NCI-H2029 (cell line): ENCODE results near the gene TRMT112.

Source experiments
- DNase-seq: peaks from one replicate; lab custom pipeline; 2025; lab: John Stamatoyannopoulos, UW

TRMT112 gene

GRCh38 chr11:64291752-64292459 is 25.5 kb downstream of the TRMT112 start:
- no peak for DNase-seq

DNA sequence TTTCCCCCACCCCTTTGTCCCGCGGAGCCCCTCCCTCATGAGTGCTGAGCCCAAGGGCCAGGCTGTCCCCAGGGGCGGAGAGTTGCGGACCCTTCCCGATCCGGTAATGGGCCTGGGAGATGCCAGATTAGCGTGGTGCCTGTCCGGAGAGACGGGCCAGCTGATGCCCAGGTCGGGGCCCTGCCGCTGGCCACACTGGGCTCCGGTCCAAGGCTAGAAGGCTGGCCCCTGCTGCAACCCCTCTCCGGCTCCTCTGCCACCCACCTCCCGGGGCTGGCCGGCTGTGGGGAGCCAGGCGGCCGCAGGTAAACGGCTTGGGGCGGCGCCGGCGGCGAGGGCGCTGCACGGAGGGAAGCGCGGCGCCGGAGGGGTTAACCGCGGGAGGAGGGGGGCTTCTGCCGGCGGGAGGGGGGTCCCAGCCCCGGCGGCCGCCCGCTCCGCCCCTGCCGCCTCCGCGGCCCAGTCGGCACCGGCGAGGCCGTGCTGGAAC is 26.1 kb downstream of the TRMT112 start, which contains the start of gene KCNK4:
Gene KCNK4 (plus strand): TSS at position 41 of the 490 bp plus-strand sequence. CDS start 1,717 bp downstream, outside the sequence.
- DNase-seq = no peak

- no peak for DNase-seq
Observed at GRCh38 chr11:64290352-64291261, 26.8 kb downstream of the TRMT112 start.

- no peak for DNase-seq
Observed at GRCh38 chr11:64289002-64289564, 28.3 kb downstream of the TRMT112 start.

DNA sequence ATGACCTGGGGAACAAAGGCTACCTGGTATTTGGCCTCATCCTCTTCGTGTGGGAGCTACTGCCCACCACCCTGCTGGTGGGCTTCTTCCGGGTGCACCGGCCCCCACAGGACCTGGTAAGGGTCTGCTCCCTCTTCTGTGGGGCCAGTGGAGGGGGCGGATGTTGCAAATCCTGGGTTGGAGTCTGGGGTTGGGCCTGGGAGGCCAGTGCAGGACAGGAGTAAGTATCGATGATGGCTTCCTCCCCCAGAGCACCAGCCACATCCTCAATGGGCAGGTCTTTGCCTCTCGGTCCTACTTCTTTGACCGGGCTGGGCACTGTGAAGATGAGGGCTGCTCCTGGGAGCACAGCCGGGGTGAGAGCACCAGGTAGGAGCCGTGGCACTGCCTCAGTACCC is 29.0 kb downstream of the TRMT112 start:
- no peak for DNase-seq

GRCh38 chr11:64287676-64288352 is 29.5 kb downstream of the TRMT112 start:
- DNase-seq = no peak

DNA sequence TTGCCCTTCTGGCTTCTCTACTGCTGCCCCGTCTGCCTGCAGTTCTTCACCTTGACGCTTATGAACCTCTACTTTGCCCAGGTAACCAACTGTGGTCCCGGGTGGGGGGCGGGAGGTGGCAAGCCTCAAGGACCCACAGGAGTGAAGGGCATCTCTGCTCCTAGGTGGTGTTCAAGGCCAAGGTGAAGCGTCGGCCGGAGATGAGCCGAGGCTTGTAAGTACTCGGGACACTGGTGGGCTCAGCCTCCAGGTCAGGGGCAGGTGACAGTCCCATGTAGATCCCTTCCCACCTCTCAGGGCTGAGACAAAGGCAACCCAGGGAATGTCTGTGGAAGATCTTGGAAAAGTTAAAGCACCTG is 30.6 kb downstream of the TRMT112 start:
- no peak for DNase-seq

DNA sequence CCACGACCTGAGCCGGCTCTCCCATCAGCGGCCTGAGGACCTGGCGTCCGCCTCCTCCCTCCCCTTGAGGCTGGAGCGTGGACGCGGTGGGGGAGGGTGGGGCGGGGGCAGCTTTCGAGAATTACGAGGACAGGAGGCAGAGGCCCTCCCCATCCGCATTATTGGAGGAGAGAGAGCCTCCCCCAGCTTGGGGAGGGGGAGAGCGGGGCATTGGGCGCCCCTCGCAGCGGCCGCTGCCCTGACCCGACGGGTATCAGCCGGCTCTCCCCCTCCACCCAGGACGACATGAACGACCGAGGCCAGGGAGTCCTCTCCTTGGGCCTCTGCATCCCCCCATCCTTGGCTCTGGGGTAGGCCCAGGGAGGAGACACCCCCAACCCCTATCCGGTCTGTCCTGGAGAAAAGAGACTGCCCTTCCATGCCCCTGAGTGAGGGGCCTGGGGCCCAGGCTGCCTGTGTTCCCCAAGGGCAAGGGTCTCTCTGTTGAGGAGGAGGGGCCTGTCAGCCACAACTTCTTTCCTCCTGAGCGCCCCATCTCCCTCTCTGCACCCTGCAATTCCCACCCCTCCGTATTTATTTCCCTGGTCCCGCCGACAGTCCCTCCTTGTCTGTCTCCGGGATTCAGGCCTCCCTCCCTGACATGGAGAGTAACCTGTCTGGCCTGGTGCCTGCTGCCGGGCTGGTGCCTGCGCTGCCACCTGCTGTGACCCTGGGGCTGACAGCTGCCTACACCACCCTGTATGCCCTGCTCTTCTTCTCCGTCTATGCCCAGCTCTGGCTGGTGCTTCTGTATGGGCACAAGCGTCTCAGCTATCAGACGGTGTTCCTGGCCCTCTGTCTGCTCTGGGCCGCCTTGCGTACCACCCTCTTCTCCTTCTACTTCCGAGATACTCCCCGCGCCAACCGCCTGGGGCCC is 31.2 kb downstream of the TRMT112 start:
- peak; percentile 54 for DNase-seq

DNA sequence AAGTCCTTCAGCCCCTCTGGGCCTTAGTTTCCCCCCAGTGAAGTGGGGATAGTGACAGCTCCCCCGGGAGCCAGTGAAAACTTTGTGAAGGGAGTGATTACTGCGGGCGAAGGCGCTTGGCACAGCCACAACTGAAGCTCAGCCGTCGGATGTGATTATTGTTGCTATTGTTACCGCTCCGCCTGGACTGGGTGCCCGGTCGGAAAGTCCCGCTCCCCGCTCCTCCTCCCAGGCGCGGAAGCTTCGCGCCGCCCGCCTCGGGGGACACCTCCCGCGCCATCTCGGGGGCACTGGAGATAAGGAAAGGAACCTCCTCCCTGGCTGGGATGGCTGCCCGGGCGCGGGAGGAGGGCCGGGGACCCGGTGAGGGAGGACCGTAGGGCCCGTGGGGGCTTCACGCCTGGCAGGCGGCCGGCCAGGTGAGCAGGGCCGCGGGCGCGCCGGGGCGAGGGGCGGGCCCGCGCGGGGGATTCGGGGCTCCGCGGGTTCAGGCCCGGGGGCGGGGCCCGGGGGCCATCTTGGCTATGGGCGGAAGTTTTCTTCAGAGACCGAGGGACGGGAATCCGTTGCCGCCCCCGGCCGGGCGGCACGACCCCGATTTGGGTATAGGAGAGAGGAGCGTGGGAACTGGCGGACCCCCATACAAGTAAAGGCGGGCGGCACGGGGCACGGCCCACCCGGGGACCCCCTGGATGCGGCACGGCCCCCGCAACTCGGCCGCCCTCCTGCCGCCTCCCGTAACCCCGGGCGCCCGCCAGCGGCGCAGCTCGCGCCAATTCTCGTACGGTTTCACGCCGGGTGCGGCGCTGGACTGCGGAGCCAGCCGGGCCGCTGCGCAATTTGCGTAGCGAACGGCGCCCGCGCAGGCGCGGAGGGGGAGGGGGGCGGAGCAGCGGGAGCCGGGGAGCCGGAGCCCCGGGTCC is 32.1 kb downstream of the TRMT112 start, which contains the start of gene GPR137:
Gene GPR137 (plus strand): TSS at position 887 of the 923 bp plus-strand sequence. CDS start 677 bp downstream, outside the sequence.
- peak; percentile 74 for DNase-seq

- peak; percentile 90 for DNase-seq
Observed at GRCh38 chr11:64284048-64284961, 33.1 kb downstream of the TRMT112 start, which contains the start of gene BAD. Gene BAD (minus strand): TSS chr11:64284665. CDS start chr11:64284368, 297 bp downstream.

GRCh38 chr11:64283092-64283491 is 34.3 kb downstream of the TRMT112 start:
- no peak for DNase-seq

GRCh38 chr11:64281957-64282770 is 35.2 kb downstream of the TRMT112 start:
- no peak for DNase-seq

GRCh38 chr11:64278576-64279190 is 38.7 kb downstream of the TRMT112 start:
- DNase-seq = no peak

DNA sequence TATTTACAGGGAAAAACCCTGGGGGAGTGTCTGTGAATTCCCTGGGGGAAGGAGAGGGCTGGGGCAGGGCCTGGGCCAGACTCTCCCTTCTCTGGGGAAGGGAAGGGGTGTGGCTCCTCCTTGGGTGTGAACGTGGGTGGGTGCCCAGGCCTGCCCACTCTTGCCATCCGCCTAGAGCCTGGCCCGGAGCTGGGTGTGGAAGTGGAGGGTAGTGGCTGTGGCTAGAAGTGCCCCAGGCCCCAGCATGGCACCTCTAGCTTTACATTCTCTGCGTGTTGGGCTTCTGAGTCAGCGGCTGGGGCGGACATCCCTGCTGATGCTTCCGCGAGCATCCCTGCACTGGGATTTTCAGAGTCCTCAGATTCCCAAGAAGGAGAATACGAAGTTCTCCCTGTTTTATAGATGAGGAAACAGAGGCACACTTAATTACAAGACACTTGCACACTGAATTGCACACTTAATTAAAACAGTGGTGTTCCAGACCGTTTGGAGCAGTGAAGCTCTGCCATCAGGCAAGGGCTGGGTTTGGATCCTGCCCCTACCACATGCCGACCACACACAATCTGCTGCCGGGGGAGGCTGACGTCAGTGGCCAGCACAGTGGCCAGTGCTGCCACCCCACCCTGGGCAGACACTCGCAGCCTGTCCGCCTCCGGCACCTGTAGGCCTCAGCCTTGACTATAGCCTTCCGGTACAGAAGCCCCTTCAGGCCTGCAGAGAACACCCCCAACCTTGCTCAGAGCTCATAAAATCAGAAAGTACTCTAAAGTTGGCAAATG is 40.5 kb downstream of the TRMT112 start:
- DNase-seq = no peak

GRCh38 chr11:64275841-64276240 is 41.5 kb downstream of the TRMT112 start:
- no peak for DNase-seq
